T-cell (primary cell): ENCODE measurements around the gene PATZ1. TPM values are rescaled to one million over a fixed set of nuclear protein-coding genes. Genes with fewer than 3 reads are reported as not detected.

ENCODE experiments used
- ATAC-seq, 4 experiments: fragments of 200-7000 bp in 3 of 4; fragments of 150-1000 bp in 1 of 4; cut with Tn5 transposase; replicated peaks in 1 of 4; 1 replicate in 3 of 4; 2 replicates in 1 of 4; pipeline ENCODE4 v1.10.0; 2021; ENCODE audit warnings: moderate library complexity in 3 of 4, mild to moderate bottlenecking in 2 of 4, moderate number of reproducible peaks in 1 of 4
- CTCF ChIA-PET, 2 donors: fragments of 300-600 bp; sonication (Branson Sonifier 250); formaldehyde crosslinking; loops; one replicate each; lab custom pipeline; 2022; ENCODE audit warnings: antibody characterized with exemption in 2 of 2; lab: Charles Lee
- POLR2A ChIA-PET, 2 donors: fragments of 300-600 bp; sonication (Branson Sonifier 250); formaldehyde crosslinking; loops; one replicate each; lab custom pipeline; 2022; ENCODE audit warnings: antibody characterized with exemption in 2 of 2; lab: Charles Lee
- DNase-seq, 35 experiments: peaks; one replicate each; pipeline versions ENCODE4 v3.0.0 to v3.0.0-alpha.2; 2013 to 2023
- H3K27ac ChIP-seq: one replicate; pipeline ENCODE4 v1.5.1; 2013; ENCODE audit warnings: low read length
- H3K27me3 ChIP-seq, 2 experiments: replicated peaks in 1 of 2; 1 replicate in 1 of 2; 2 replicates in 1 of 2; pipeline versions ENCODE4 v1.6.1 to v1.7.0; 2013; ENCODE audit warnings: low read length in 1 of 2, mixed read lengths in 1 of 2; ENCODE audit not compliant: control insufficient read depth in 2 of 2, insufficient read depth in 2 of 2; ENCODE audit errors: extremely low read depth in 1 of 2
- H3K36me3 ChIP-seq, 2 donors: 1 replicate in 1 of 2; 2 replicates in 1 of 2; pipeline versions ENCODE4 v1.6.1 to v1.7.0; 2013; ENCODE audit warnings: low read length in 1 of 2; ENCODE audit not compliant: control insufficient read depth in 2 of 2, insufficient read depth in 1 of 2; ENCODE audit errors: extremely low read depth in 1 of 2
- H3K4me1 ChIP-seq, 2 experiments: 1 replicate in 1 of 2; 2 replicates in 1 of 2; pipeline versions ENCODE4 v1.6.1 to v1.7.0; 2013; ENCODE audit warnings: low read length in 2 of 2, mixed read lengths in 1 of 2; ENCODE audit not compliant: insufficient read depth in 2 of 2, control insufficient read depth in 1 of 2; ENCODE audit errors: extremely low read depth in 1 of 2
- H3K4me3 ChIP-seq, 2 donors: 1 replicate in 1 of 2; 2 replicates in 1 of 2; pipeline versions ENCODE4 v1.5.1 to v1.7.0; 2013; ENCODE audit warnings: mild to moderate bottlenecking in 2 of 2, low read length in 1 of 2, moderate library complexity in 1 of 2; ENCODE audit not compliant: control insufficient read depth in 1 of 2; ENCODE audit errors: extremely low read depth in 1 of 2
- H3K9me3 ChIP-seq: 2 replicates; pipeline ENCODE4 v1.7.0; 2013
- H3K27ac Mint-ChIP-seq, 2 donors: one replicate each; pipeline ENCODE4 v1.8.0; 2020 to 2021; ENCODE audit warnings: mild to moderate bottlenecking in 2 of 2, mixed read lengths in 2 of 2
- H3K27me3 Mint-ChIP-seq, 2 donors: one replicate each; pipeline ENCODE4 v1.8.0; 2021 to 2022; ENCODE audit warnings: mixed read lengths in 2 of 2
- H3K36me3 Mint-ChIP-seq: one replicate; pipeline ENCODE4 v1.8.0; 2021; ENCODE audit warnings: mixed read lengths
- H3K4me1 Mint-ChIP-seq, 3 donors: one replicate each; pipeline ENCODE4 v1.8.0; 2020 to 2022; ENCODE audit warnings: mixed read lengths in 3 of 3, mild to moderate bottlenecking in 1 of 3
- H3K4me3 Mint-ChIP-seq, 3 donors: one replicate each; pipeline ENCODE4 v1.8.0; 2020 to 2022; ENCODE audit warnings: mild to moderate bottlenecking in 3 of 3, mixed read lengths in 3 of 3, moderate library complexity in 3 of 3
- H3K9me3 Mint-ChIP-seq, 3 donors: one replicate each; pipeline ENCODE4 v1.8.0; 2020 to 2022; ENCODE audit warnings: mixed read lengths in 3 of 3
- WGBS: methylation state at CpG from one replicate; pipeline ENCODE4 v1.1.5; 2013; ENCODE audit warnings: missing lambda C conversion rate; ENCODE audit not compliant: insufficient coverage; 5-methylcytosine and 5-hydroxymethylcytosine counted together
- total RNA-seq, 35 experiments: library from RNA in 6 of 35; stranded (reverse) in 6 of 35; fragments of 120-200 nt in 1 of 35; gene quantifications; one replicate each; pipeline versions ENCODE4 v1.2.1 to v1.2.4 and lab custom pipeline; 2013 to 2026

The PATZ1 gene
- total RNA-seq, 5 donors from 2014 or later (not counting 1 experiment from before 2014, with no cell fraction given): 53.1 to 56.7 (median 54.6) TPM

DNA sequence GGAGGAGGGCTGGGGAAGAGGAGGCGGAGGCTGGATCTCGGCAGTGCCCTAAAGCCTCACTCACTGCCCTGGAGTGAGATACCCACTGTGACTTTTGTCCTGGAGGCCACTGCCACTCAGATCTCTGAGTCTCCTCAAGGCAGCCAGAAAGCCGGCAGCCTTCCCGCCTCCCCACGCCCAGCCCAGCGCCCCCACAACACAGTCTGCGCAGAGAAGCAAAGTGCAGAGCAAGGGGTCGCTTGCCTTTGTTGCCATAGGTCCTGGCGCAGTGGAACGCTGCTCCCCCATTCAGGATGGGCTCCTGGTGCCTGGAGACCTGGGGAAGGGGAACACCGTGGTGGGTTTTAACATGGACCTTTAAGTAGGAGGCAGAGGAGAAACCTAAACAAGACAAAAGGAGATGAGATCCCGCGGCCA is 17.6 kb downstream of the PATZ1 start:
- DNase-seq (no peak), ATAC-seq (no peak)
- H3K27ac ChIP-seq: no peak overlapping the region
- Mint-ChIP-seq H3K36me3 (peaks cover 49% of the 10 kb centered on the region), H3K4me3 (no peak overlapping the region), H3K4me1 (peaks cover 16 to 26% (median 17%) of the 10 kb centered on the region in 3 donors), H3K27ac (no peak overlapping the region), H3K27me3 (no peaks in the 10 kb centered on the region), H3K9me3 (no peaks in the 10 kb centered on the region)
- H3K4me1 ChIP-seq: peaks cover 0 to 3% of the 10 kb centered on the region in 2 experiments
- ChIA-PET POLR2A (no interaction called here), CTCF (no interaction called here)
- no peak overlapping the region for H3K4me3 ChIP-seq
- peaks cover 5 to 86% of the 10 kb centered on the region in 2 donors for H3K36me3 ChIP-seq
- WGBS: 95% methylated on average over 9 of the region's 13 CpGs
- H3K9me3 ChIP-seq: no peaks in the 10 kb centered on the region
- H3K27me3 ChIP-seq: no peaks in the 10 kb centered on the region

GRCh38 chr22:31327806-31328543 is 18.2 kb downstream of the PATZ1 start:
- Mint-ChIP-seq H3K27me3 (no peaks in the 10 kb centered on the region), H3K4me1 (peaks cover 11 to 21% (median 14%) of the 10 kb centered on the region in 3 donors), H3K4me3 (no peak overlapping the region), H3K9me3 (no peaks in the 10 kb centered on the region), H3K36me3 (peaks cover 45% of the 10 kb centered on the region), H3K27ac (peak overlapping the region in 1 of 2 donors; percentile 5)
- Histone ChIP-seq H3K27ac (no peak overlapping the region), H3K27me3 (no peaks in the 10 kb centered on the region), H3K36me3 (peaks cover 5 to 81% of the 10 kb centered on the region in 2 donors), H3K4me3 (no peak overlapping the region), H3K9me3 (no peaks in the 10 kb centered on the region), H3K4me1 (peaks cover 0 to 3% of the 10 kb centered on the region in 2 experiments)
- WGBS: 98% methylated on average over 9 of the region's 9 CpGs
- ATAC-seq: no peak
- CTCF ChIA-PET: no interaction called here
- POLR2A ChIA-PET: no interaction called here
- no peak for DNase-seq

GRCh38 chr22:31326877-31327276 is 19.3 kb downstream of the PATZ1 start:
- Histone ChIP-seq H3K9me3 (no peaks in the 10 kb centered on the region), H3K4me1 (peaks cover 0 to 3% of the 10 kb centered on the region in 2 experiments), H3K27ac (no peak overlapping the region), H3K4me3 (no peak overlapping the region), H3K27me3 (no peaks in the 10 kb centered on the region), H3K36me3 (peaks cover 7 to 72% of the 10 kb centered on the region in 2 donors)
- Mint-ChIP-seq H3K9me3 (no peaks in the 10 kb centered on the region), H3K27ac (no peak overlapping the region), H3K4me3 (no peak overlapping the region), H3K4me1 (peaks cover 7 to 22% (median 14%) of the 10 kb centered on the region in 3 donors), H3K36me3 (peaks cover 44% of the 10 kb centered on the region), H3K27me3 (no peaks in the 10 kb centered on the region)
- DNase-seq (no peak), ATAC-seq (no peak)
- ChIA-PET POLR2A (no interaction called here), CTCF (no interaction called here)
- 92% methylated on average over 6 of the region's 9 CpGs for WGBS

- no peak overlapping the region for H3K4me3 ChIP-seq
- POLR2A ChIA-PET: interaction anchor here (0.5 to 1.1 kb wide), 10 partner anchors 8 to 720 kb away, joined by 3 to 7 read pairs (median 4); partner anchors contain the start of gene PIK3IP1 (in 2 of the 2)
Observed at GRCh38 chr22:31323578-31324550, 22.3 kb downstream of the PATZ1 start.

GRCh38 chr22:31321421-31321820 is 24.7 kb downstream of the PATZ1 start:
- DNase-seq: no peak

More at GRCh38 chr22:31323578-31324550, 22.3 kb downstream of the PATZ1 start:
- Mint-ChIP-seq H3K4me3 (no peak overlapping the region), H3K27ac (peak overlapping the region; percentile 8 to 81), H3K36me3 (peaks cover 36% of the 10 kb centered on the region), H3K9me3 (no peaks in the 10 kb centered on the region), H3K27me3 (no peaks in the 10 kb centered on the region), H3K4me1 (peaks cover 4 to 7% (median 7%) of the 10 kb centered on the region in 3 donors)
- peaks cover 0 to 3% of the 10 kb centered on the region in 2 experiments for H3K4me1 ChIP-seq
- peak in 1 of 35 experiments; percentile 28 for DNase-seq
- no peaks in the 10 kb centered on the region for H3K9me3 ChIP-seq
- peak in 1 of 4 experiments; percentile 61 for ATAC-seq
- no peak overlapping the region for H3K27ac ChIP-seq
- CTCF ChIA-PET: interaction anchor here (0.7 kb wide), 3 partner anchors 34 to 186 kb away, joined by 3 to 7 read pairs (median 4); no protein-coding TSS in a partner anchor
- no peaks in the 10 kb centered on the region for H3K27me3 ChIP-seq
- H3K36me3 ChIP-seq: peaks cover 10 to 47% of the 10 kb centered on the region in 2 donors
- 93% methylated on average over 5 of the region's 8 CpGs for WGBS

More at GRCh38 chr22:31321421-31321820, 24.7 kb downstream of the PATZ1 start:
- H3K36me3 Mint-ChIP-seq: peaks cover 20% of the 10 kb centered on the region
- H3K4me1 Mint-ChIP-seq: peaks cover 4 to 7% (median 7%) of the 10 kb centered on the region in 3 donors
- H3K27ac ChIP-seq: no peak overlapping the region
- ATAC-seq: no peak
- no peaks in the 10 kb centered on the region for H3K4me1 ChIP-seq
- ChIA-PET CTCF (interaction anchor here (0.6 to 1.6 kb wide), 3 partner anchors 11 to 66 kb away, joined by 3 to 7 read pairs (median 3); no protein-coding TSS in a partner anchor), POLR2A (interaction anchor here in 1 of 2 donors (0.6 kb wide), 1 partner anchor 381 kb away, joined by 5 read pairs; no protein-coding TSS in a partner anchor)
- H3K9me3 ChIP-seq: no peaks in the 10 kb centered on the region
- no peaks in the 10 kb centered on the region for H3K9me3 Mint-ChIP-seq
- H3K27me3 ChIP-seq: no peaks in the 10 kb centered on the region
- H3K27me3 Mint-ChIP-seq: no peaks in the 10 kb centered on the region
- no peak overlapping the region for H3K4me3 ChIP-seq
- H3K36me3 ChIP-seq: peaks cover 10 to 23% of the 10 kb centered on the region in 2 donors
- WGBS: 100% methylated on average over 1 of the region's 4 CpGs
- no peak overlapping the region for H3K27ac Mint-ChIP-seq
- H3K4me3 Mint-ChIP-seq: no peak overlapping the region
